ENCODE measurements around the gene DUOXA1.
A peak's percentile ranks its signal among the peaks of the same experiment; 100 is the strongest.

The DUOXA1 gene

DNA sequence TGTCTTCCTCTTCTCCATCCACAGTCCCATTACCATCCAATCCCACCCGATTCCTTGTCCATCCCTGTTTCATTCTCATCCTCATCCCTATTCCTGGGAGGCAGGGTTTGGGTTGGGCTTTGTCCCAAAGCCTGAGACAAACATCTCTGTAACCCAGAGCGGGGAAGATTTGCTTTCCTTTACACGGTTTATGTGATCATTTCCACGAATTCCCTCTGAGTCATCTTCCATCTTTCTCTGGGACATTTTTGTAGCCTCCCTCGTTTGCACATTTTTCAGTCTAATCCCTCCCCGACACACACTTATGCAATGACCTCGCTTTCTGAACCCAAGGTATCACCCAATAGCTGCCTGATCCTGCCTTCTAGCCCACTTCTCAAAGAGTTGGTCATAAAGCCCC, 38.5 kb downstream of the DUOXA1 start:
- H3K4me3 Mint-ChIP-seq, result no peak overlapping the region
- H3K36me3 Mint-ChIP-seq (ENCODE audit: low read depth), result no peaks in the 10 kb centered on the region
- no peaks in the 10 kb centered on the region for H3K9me3 Mint-ChIP-seq
- DNase-seq, result no peak
- H3K4me1 Mint-ChIP-seq, result peaks cover 21% of the 10 kb centered on the region
- TF ChIP-seq, protein P1, sequence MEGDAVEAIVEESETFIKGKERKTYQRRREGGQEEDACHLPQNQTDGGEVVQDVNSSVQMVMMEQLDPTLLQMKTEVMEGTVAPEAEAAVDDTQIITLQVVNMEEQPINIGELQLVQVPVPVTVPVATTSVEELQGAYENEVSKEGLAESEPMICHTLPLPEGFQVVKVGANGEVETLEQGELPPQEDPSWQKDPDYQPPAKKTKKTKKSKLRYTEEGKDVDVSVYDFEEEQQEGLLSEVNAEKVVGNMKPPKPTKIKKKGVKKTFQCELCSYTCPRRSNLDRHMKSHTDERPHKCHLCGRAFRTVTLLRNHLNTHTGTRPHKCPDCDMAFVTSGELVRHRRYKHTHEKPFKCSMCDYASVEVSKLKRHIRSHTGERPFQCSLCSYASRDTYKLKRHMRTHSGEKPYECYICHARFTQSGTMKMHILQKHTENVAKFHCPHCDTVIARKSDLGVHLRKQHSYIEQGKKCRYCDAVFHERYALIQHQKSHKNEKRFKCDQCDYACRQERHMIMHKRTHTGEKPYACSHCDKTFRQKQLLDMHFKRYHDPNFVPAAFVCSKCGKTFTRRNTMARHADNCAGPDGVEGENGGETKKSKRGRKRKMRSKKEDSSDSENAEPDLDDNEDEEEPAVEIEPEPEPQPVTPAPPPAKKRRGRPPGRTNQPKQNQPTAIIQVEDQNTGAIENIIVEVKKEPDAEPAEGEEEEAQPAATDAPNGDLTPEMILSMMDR (IDR thresholded peaks at IDR 0.05), result no peak
- peaks cover 73% of the 10 kb centered on the region for H3K27me3 Mint-ChIP-seq (ENCODE audit: low read depth, poor library complexity)
- no peak overlapping the region for H3K27ac Mint-ChIP-seq

DNA sequence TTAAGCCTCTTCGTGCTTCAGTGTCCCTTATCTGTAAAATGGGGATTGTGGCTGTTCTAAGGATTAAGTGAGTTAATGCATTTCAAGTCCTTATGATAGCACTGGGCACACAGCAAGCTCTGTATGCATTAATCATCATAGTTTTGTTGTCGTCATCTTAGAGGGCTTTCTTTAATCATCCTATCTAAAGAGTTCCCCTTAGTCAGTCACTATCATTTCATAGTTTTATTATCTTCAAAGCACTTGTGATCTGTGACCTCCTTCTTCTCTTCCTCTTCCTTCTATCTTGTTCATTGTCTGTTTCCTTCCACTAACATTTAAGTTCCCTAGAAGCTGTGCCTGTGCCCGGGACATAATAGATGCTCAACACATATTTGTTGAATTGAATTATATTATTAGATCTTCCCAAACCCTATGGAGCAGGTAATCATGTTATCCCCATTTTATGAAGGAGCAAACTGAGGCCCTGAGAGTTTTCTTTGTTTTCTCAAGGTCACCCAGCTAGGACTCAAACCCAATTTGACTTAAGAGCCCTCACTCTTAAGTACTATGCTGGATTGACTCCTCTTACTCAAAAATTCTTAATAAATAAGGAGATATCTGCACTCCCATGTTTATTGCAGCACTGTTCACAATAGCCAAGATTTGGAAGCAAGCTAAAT, 39.8 kb downstream of the DUOXA1 start:
- Mint-ChIP-seq H3K4me3 (no peak overlapping the region), H3K27me3 (ENCODE audit: low read depth, poor library complexity) (peaks cover 68% of the 10 kb centered on the region), H3K36me3 (ENCODE audit: low read depth) (no peaks in the 10 kb centered on the region), H3K9me3 (no peaks in the 10 kb centered on the region), H3K4me1 (peaks cover 21% of the 10 kb centered on the region), H3K27ac (no peak overlapping the region)
- no peak for DNase-seq
- TF ChIP-seq, protein P1 (IDR thresholded peaks at IDR 0.05), result no peak

DNA sequence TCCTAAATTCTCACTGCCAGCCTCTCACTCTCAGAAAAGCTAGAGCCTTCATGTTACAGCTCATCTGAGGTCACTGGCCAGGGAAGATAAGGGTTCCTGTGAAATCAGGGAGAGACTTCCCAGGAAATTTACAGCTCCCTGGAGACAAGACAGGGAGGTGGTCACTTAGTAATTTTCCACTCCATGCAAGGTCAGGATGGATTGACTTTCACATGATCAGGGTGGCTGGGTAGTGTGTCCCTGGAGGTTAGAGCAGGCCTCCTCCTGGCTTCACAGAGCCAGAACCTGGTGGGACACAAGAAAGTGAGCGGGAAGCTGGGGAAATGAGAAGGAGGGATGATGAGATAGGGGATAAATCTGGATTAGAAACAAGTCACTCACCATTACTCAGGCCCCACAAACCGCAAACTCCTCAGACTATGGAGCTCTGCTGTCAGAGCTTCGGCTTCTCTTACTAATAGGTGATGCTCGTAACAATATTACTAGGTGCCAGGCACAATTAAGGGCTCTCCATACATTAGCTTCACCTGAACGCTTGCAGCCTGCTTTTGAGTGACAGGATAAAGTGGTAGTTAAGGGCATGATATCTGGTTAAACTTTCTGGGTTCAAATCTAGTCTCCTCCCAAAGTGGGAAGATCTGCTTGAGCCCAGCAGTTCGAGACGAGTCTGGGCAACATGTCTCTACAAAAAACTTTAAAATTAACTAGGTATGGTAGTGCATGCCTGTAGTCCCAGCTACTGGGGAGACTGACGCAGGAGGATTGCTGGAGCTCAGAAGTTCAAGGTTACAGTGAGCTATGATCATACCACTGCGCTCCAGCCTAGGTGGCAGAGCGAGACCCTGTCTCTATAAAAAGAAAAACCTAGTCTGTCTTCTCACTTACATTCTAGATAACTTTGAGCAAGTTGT, 40.6 kb downstream of the DUOXA1 start:
- no peaks in the 10 kb centered on the region for H3K9me3 Mint-ChIP-seq
- H3K36me3 Mint-ChIP-seq (ENCODE audit: low read depth), result no peaks in the 10 kb centered on the region
- H3K4me3 Mint-ChIP-seq, result no peak overlapping the region
- TF ChIP-seq, protein P1 (IDR thresholded peaks at IDR 0.05), result no peak
- peaks cover 21% of the 10 kb centered on the region for H3K4me1 Mint-ChIP-seq
- peak; percentile 18 for DNase-seq
- H3K27ac Mint-ChIP-seq, result peak overlapping the region; percentile 89
- H3K27me3 Mint-ChIP-seq (ENCODE audit: low read depth, poor library complexity), result peaks cover 68% of the 10 kb centered on the region

GRCh38 chr15:45087513-45087912, 42.2 kb downstream of the DUOXA1 start:
- Mint-ChIP-seq H3K4me1 (peaks cover 21% of the 10 kb centered on the region), H3K4me3 (no peak overlapping the region), H3K36me3 (ENCODE audit: low read depth) (no peaks in the 10 kb centered on the region), H3K9me3 (no peaks in the 10 kb centered on the region), H3K27me3 (ENCODE audit: low read depth, poor library complexity) (peaks cover 61% of the 10 kb centered on the region), H3K27ac (no peak overlapping the region)
- no peak for DNase-seq
- TF ChIP-seq, protein P1 (IDR thresholded peaks at IDR 0.05), result no peak

DNA sequence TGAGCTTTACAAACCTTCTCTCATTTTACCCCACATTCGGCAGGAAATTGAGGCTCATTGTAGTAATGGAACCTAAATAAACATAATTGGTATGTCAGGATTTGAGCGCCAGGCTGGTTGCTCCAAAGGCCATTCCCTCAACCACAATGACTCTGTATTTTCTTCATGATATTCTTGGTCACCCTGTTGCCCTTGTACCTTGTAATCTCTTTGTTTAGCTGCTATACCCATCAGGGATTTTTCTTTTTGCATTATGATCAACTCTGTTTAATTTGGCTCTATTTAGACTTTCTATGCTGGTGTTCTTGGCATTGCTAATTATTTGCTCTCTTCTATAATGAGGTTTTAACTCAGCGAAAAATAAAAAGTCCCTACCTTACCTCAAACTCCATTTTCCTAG, 45.5 kb downstream of the DUOXA1 start:
- H3K9me3 Mint-ChIP-seq, result no peaks in the 10 kb centered on the region
- peaks cover 20% of the 10 kb centered on the region for H3K4me1 Mint-ChIP-seq
- DNase-seq, result no peak

More for the DNA sequence above, 45.5 kb downstream of the DUOXA1 start:
- Mint-ChIP-seq H3K27me3 (ENCODE audit: low read depth, poor library complexity) (peaks cover 39% of the 10 kb centered on the region), H3K27ac (no peak overlapping the region), H3K36me3 (ENCODE audit: low read depth) (no peaks in the 10 kb centered on the region), H3K4me3 (no peak overlapping the region)
- TF ChIP-seq, protein P1 (IDR thresholded peaks at IDR 0.05), result no peak
